IMR-90 (cell line): ENCODE results near the gene GJC1. TPM values are rescaled to one million over a fixed set of nuclear protein-coding genes. Genes with fewer than 3 reads are reported as not detected.

Source experiments
- ATAC-seq: fragments of 200-7000 bp; cut with Tn5 transposase; 2 replicates; pipeline ENCODE4 v1.9.1; 2020; ENCODE audit warnings: low read depth, mild to moderate bottlenecking, moderate library complexity
- BruUV-seq: library from RNA; stranded (reverse); fragments of 400-500 nt; replicated peaks from 2 replicates; lab custom pipeline; 2021; lab: Mats Ljungman, UMichigan
- CTCF ChIA-PET: fragments of 300-600 bp; formaldehyde crosslinking; extraction: SDS; loops from one replicate; lab custom pipeline; 2021; ENCODE audit warnings: antibody characterized with exemption; lab: Yijun Ruan, JAX
- POLR2A ChIA-PET: fragments of 300-600 bp; sonication (Branson Sonifier 250); formaldehyde crosslinking; loops from one replicate; lab custom pipeline; 2022; ENCODE audit warnings: antibody characterized with exemption; ENCODE audit not compliant: unreplicated experiment; lab: Charles Lee
- DNase-seq: peaks from one replicate; pipeline ENCODE4 v3.0.0; 2013
- H2AFZ ChIP-seq: replicated peaks from 2 replicates; pipeline ENCODE3; 2013; ENCODE audit warnings: low read length, mild to moderate bottlenecking; ENCODE audit not compliant: poor library complexity
- H2AK5ac ChIP-seq: 2 replicates; pipeline ENCODE4 v1.6.1; 2013; ENCODE audit warnings: low read depth, low read length, inconsistent platforms
- H2AK9ac ChIP-seq: replicated peaks from 2 replicates; pipeline ENCODE3; 2013; ENCODE audit warnings: mild to moderate bottlenecking, low read depth, low read length, moderate library complexity; ENCODE audit not compliant: poor library complexity
- H2BK120ac ChIP-seq: 2 replicates; pipeline ENCODE4 v1.6.1; 2013; ENCODE audit warnings: low read depth, low read length, inconsistent platforms
- H2BK15ac ChIP-seq: 3 replicates; pipeline ENCODE4 v1.6.1; 2013; ENCODE audit warnings: low read depth, low read length, inconsistent platforms
- H2BK20ac ChIP-seq: 2 replicates; pipeline ENCODE4 v1.6.1; 2013; ENCODE audit warnings: low read depth, mild to moderate bottlenecking, inconsistent platforms, low read length, moderate library complexity
- H2BK5ac ChIP-seq: 2 replicates; pipeline ENCODE4 v1.6.1; 2013; ENCODE audit warnings: mild to moderate bottlenecking, low read depth, low read length, inconsistent platforms; ENCODE audit not compliant: poor library complexity, severe bottlenecking
- H3K14ac ChIP-seq: replicated peaks from 2 replicates; pipeline ENCODE4 v1.6.1; 2013; ENCODE audit warnings: low read depth, low read length, inconsistent platforms
- H3K18ac ChIP-seq: 2 replicates; pipeline ENCODE4 v1.6.1; 2013; ENCODE audit warnings: low read depth, low read length, control low read depth
- H3K23ac ChIP-seq: 2 replicates; pipeline ENCODE4 v1.6.1; 2013; ENCODE audit warnings: low read depth, low read length, inconsistent platforms
- H3K27ac ChIP-seq: 2 replicates; pipeline ENCODE4 v1.5.1; 2013; ENCODE audit warnings: mild to moderate bottlenecking, control low read depth, low read length; ENCODE audit not compliant: insufficient read depth
- H3K27me3 ChIP-seq: 2 replicates; pipeline ENCODE4 v1.6.1; 2013; ENCODE audit warnings: low read length; ENCODE audit not compliant: control insufficient read depth, insufficient read depth
- H3K36me3 ChIP-seq: 2 replicates; pipeline ENCODE4 v1.6.1; 2013; ENCODE audit warnings: low read length, mixed read lengths; ENCODE audit not compliant: control insufficient read depth, insufficient read depth
- H3K4ac ChIP-seq: 2 replicates; pipeline ENCODE4 v1.6.1; 2013; ENCODE audit warnings: low read depth, low read length, inconsistent platforms
- H3K4me1 ChIP-seq: 2 replicates; pipeline ENCODE4 v1.6.1; 2013; ENCODE audit warnings: low read length, mixed read lengths; ENCODE audit not compliant: control insufficient read depth, insufficient read depth
- H3K4me2 ChIP-seq: 2 replicates; pipeline ENCODE4 v1.6.1; 2013; ENCODE audit warnings: low read depth, mild to moderate bottlenecking, control low read depth, low read length, moderate library complexity
- H3K4me3 ChIP-seq: 2 replicates; pipeline ENCODE4 v1.5.1; 2013; ENCODE audit warnings: low read depth, mild to moderate bottlenecking, control low read depth, low read length, moderate library complexity; ENCODE audit not compliant: insufficient read depth
- H3K56ac ChIP-seq: 2 replicates; pipeline ENCODE4 v1.6.1; 2013; ENCODE audit warnings: low read length, inconsistent platforms; ENCODE audit not compliant: insufficient read depth; ENCODE audit errors: extremely low read depth
- H3K79me1 ChIP-seq, 2 experiments: 2 replicates each; pipeline ENCODE4 v1.6.1; 2013; ENCODE audit warnings: low read length in 2 of 2, inconsistent platforms in 1 of 2, low read depth in 1 of 2
- H3K9ac ChIP-seq: 2 replicates; pipeline ENCODE4 v1.6.1; 2013; ENCODE audit warnings: low read depth, low read length, control low read depth
- H3K9me1 ChIP-seq: 2 replicates; pipeline ENCODE4 v1.6.1; 2013; ENCODE audit warnings: low read length, inconsistent platforms; ENCODE audit not compliant: insufficient read depth
- H3K9me3 ChIP-seq: 2 replicates; pipeline ENCODE4 v1.6.1; 2013; ENCODE audit warnings: low read length; ENCODE audit not compliant: control insufficient read depth, insufficient read depth
- H4K20me1 ChIP-seq: 2 replicates; pipeline ENCODE4 v1.6.1; 2013; ENCODE audit warnings: low read length, inconsistent platforms; ENCODE audit not compliant: insufficient read depth
- H4K5ac ChIP-seq: 2 replicates; pipeline ENCODE4 v1.6.1; 2013; ENCODE audit warnings: mild to moderate bottlenecking, low read depth, low read length, control low read depth
- H4K8ac ChIP-seq, 2 experiments: 2 replicates each; pipeline ENCODE4 v1.6.1; 2013; ENCODE audit warnings: low read depth in 2 of 2, low read length in 2 of 2, control low read depth in 1 of 2, inconsistent platforms in 1 of 2
- H4K91ac ChIP-seq: 2 replicates; pipeline ENCODE4 v1.6.1; 2013; ENCODE audit warnings: low read depth, low read length, inconsistent platforms; ENCODE audit not compliant: insufficient read depth
- BHLHE40 ChIP-seq: fragments of 150-350 bp; IDR thresholded peaks from 2 replicates; pipeline ENCODE4 v1.6.1; 2016; ENCODE audit warnings: mild to moderate bottlenecking, low read depth, low read length
- CEBPB ChIP-seq: IDR thresholded peaks from 2 replicates; pipeline ENCODE4 v1.6.1; 2012; ENCODE audit warnings: low read depth, low read length, improper control_type of control experiment
- CHD1 ChIP-seq: IDR thresholded peaks from 2 replicates; pipeline ENCODE4 v1.6.1; 2012; ENCODE audit warnings: low read depth, low read length, improper control_type of control experiment
- CTCF ChIP-seq: conservative IDR thresholded peaks from 2 replicates; pipeline ENCODE4 v1.5.1; 2012; ENCODE audit warnings: mild to moderate bottlenecking, low read depth, low read length, improper control_type of control experiment
- ELK1 ChIP-seq: fragments of 150-350 bp; IDR thresholded peaks from 2 replicates; pipeline ENCODE4 v1.6.1; 2016; ENCODE audit warnings: low read depth, mild to moderate bottlenecking, low read length, moderate library complexity, borderline replicate concordance
- FOS ChIP-seq: fragments of 150-350 bp; IDR thresholded peaks from 2 replicates; pipeline ENCODE4 v1.6.1; 2016; ENCODE audit warnings: low read depth, low read length
- MAZ ChIP-seq: IDR thresholded peaks from 2 replicates; pipeline ENCODE4 v1.6.1; 2012; ENCODE audit warnings: low read depth, mild to moderate bottlenecking, low read length, improper control_type of control experiment, moderate library complexity, borderline replicate concordance
- MXI1 ChIP-seq: IDR thresholded peaks from 2 replicates; pipeline ENCODE4 v1.6.1; 2012; ENCODE audit warnings: low read depth, mild to moderate bottlenecking, low read length, moderate library complexity, borderline replicate concordance
- NFE2L2 ChIP-seq: fragments of 150-350 bp; IDR thresholded peaks from 2 replicates; pipeline ENCODE4 v1.6.1; 2016; ENCODE audit warnings: low read depth, mild to moderate bottlenecking, low read length
- POLR2A ChIP-seq: IDR thresholded peaks from 2 replicates; pipeline ENCODE4 v1.6.1; 2012; ENCODE audit warnings: mild to moderate bottlenecking, low read depth, low read length
- RAD21 ChIP-seq: IDR thresholded peaks from 2 replicates; pipeline ENCODE4 v1.6.1; 2012; ENCODE audit warnings: low read length, improper control_type of control experiment
- RCOR1 ChIP-seq: IDR thresholded peaks from 2 replicates; pipeline ENCODE4 v1.6.1; 2012; ENCODE audit warnings: mild to moderate bottlenecking, low read length, improper control_type of control experiment; ENCODE audit not compliant: insufficient replicate concordance
- RFX5 ChIP-seq: IDR thresholded peaks from 2 replicates; pipeline ENCODE4 v1.8.0; 2012; ENCODE audit warnings: low read depth, mild to moderate bottlenecking, low read length, moderate library complexity
- SMC3 ChIP-seq: fragments of 150-350 bp; IDR thresholded peaks from 2 replicates; pipeline ENCODE4 v1.6.1; 2016; ENCODE audit warnings: low read depth, mild to moderate bottlenecking, antibody characterized with exemption, low read length, moderate library complexity
- WGBS, 2 experiments: methylation state at CpG; one replicate each; pipeline versions ENCODE4 v1.1.5 to v1.1.7; 2013; ENCODE audit warnings: missing lambda C conversion rate in 2 of 2; ENCODE audit not compliant: insufficient read length in 1 of 2; ENCODE audit errors: extremely low coverage in 2 of 2; 5-methylcytosine and 5-hydroxymethylcytosine counted together
- dilution Hi-C: fragments of 300-500 bp; cut with HindIII; formaldehyde crosslinking; loops from one replicate; pipeline ENCODE4 v1.14.3; 2018; ENCODE audit warnings: low sequenced_read_pairs; ENCODE audit not compliant: unreplicated experiment
- in situ Hi-C: fragments of 300-500 bp; cut with MboI; formaldehyde crosslinking; loops from 3 replicates; pipeline ENCODE4 v1.14.3; 2019; ENCODE audit warnings: low sequenced_read_pairs, inconsistent platforms, mixed read lengths
- intact Hi-C: fragments of 100-400 bp; cut with micrococcal nuclease; formaldehyde crosslinking; loops from 2 replicates; pipeline ENCODE4 v1.10.0; 2022
- polyA plus RNA-seq, 3 experiments: library from polyadenylated mRNA; depleted of rRNA; stranded (reverse); fragments of >200 nt; gene quantifications; 2 replicates each; pipeline ENCODE4 v1.2.3, GENCODE V29; 2012; ENCODE audit warnings: low replicate concordance in 1 of 3
- total RNA-seq: library from RNA; depleted of rRNA; stranded (reverse); fragments of >200 nt; gene quantifications from 2 replicates; pipeline ENCODE4 v1.2.3, GENCODE V29; 2012
- TF ChIP-seq, protein P1 (sequence below): fragments of 150-350 bp; IDR thresholded peaks from 2 replicates; pipeline ENCODE4 v1.6.1; 2017; ENCODE audit warnings: mild to moderate bottlenecking, antibody characterized with exemption, low read length, low read depth

Gene GJC1
- total and polyA plus RNA-seq, 2 of the 4 experiments (the other 2 are of a cell fraction) = 23.9 to 69.7 TPM

DNA sequence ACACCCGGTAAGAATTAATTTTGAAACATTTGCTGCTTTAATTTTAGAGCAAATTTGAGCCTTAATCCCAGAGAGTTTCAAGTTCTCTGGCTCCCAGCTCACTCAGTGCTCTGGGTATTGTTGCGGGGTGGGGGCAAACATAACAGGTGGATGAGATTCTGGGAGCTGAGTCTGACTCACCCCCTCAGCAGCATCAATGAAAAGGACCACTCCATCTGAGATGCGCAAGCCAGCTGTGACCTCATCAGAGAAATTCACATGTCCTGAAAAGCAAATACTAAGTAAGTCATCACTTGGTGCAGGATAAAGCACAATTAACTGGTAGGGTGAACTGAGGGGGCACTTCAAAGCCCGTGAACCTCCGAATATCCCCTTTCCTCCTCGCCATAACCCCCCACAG lies 49.3 kb upstream of the GJC1 start:
- no peak overlapping the region for H3K4me2 ChIP-seq
- H2BK5ac ChIP-seq = no peak overlapping the region
- no peaks in the 10 kb centered on the region for H3K27me3 ChIP-seq
- H3K4ac ChIP-seq = no peak overlapping the region
- no peak overlapping the region for H2AK5ac ChIP-seq
- H3K9me1 ChIP-seq = no peaks in the 10 kb centered on the region
- no peak overlapping the region for H2BK20ac ChIP-seq
- TF ChIP-seq, protein P1, sequence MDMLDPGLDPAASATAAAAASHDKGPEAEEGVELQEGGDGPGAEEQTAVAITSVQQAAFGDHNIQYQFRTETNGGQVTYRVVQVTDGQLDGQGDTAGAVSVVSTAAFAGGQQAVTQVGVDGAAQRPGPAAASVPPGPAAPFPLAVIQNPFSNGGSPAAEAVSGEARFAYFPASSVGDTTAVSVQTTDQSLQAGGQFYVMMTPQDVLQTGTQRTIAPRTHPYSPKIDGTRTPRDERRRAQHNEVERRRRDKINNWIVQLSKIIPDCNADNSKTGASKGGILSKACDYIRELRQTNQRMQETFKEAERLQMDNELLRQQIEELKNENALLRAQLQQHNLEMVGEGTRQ = no peak
- no peak for TF ChIP-seq BHLHE40
- TF ChIP-seq CHD1 = no peak
- TF ChIP-seq RCOR1 = no peak
- TF ChIP-seq MAZ = no peak
- no peak for TF ChIP-seq RAD21
- no peak for TF ChIP-seq FOS
- no peak for TF ChIP-seq CTCF
- no peak for TF ChIP-seq POLR2A
- no peak for TF ChIP-seq CEBPB
- no peak for TF ChIP-seq RFX5
- no peak for TF ChIP-seq SMC3
- no peak for TF ChIP-seq ELK1
- TF ChIP-seq NFE2L2 = no peak
- TF ChIP-seq MXI1 = no peak
- no TSS peak for BruUV-seq
- H4K8ac ChIP-seq = no peak overlapping the region
- no peaks in the 10 kb centered on the region for H4K20me1 ChIP-seq
- no peak overlapping the region for H2AFZ ChIP-seq
- no peak overlapping the region for H2BK120ac ChIP-seq
- dilution Hi-C loops (no loop called here), intact Hi-C loops (no loop called here), in situ Hi-C loops (no loop called here)
- H3K4me1 ChIP-seq = no peaks in the 10 kb centered on the region
- CTCF ChIA-PET = interaction anchor here (1.4 to 2.7 kb wide), 4 partner anchors 10 to 104 kb away, joined by 5 to 18 read pairs (median 13); no protein-coding TSS in a partner anchor
- H3K79me1 ChIP-seq = peaks cover 0 to 11% of the 10 kb centered on the region in 2 experiments; a peak in 2 of 4 replicates
- H3K9ac ChIP-seq = no peak overlapping the region
- no peak overlapping the region for H3K23ac ChIP-seq
- no peaks in the 10 kb centered on the region for H3K9me3 ChIP-seq
- DNase-seq (no peak), ATAC-seq (no peak)
- no peak overlapping the region for H3K18ac ChIP-seq
- no peak overlapping the region for H4K5ac ChIP-seq
- no peak overlapping the region for H4K91ac ChIP-seq
- no CpG with 5 or more reads among the region's 6 CpGs for WGBS, 2 experiments
- H3K27ac ChIP-seq = no peak overlapping the region
- H3K56ac ChIP-seq = no peak overlapping the region
- POLR2A ChIA-PET = no interaction called here
- H3K14ac ChIP-seq = no peak overlapping the region
- no peak overlapping the region for H2BK15ac ChIP-seq
- H3K36me3 ChIP-seq = peaks cover 51% of the 10 kb centered on the region
- no peak overlapping the region for H3K4me3 ChIP-seq
- H2AK9ac ChIP-seq = no peak overlapping the region
